ENCODE measurements around the gene HES5. TPM values are rescaled to one million over a fixed set of nuclear protein-coding genes. Genes with fewer than 3 reads are reported as not detected.

The HES5 gene
- total and polyA plus RNA-seq, 2 donors (not counting 3 experiments of a cell fraction or from before 2014, with no cell fraction given), result 0.07 TPM; not detected in 1

GRCh38 chr1:2514863-2515762 is 14.9 kb downstream of the HES5 start:
- DNase-seq (ENCODE audit: low read depth, low spot score) (no peak), FAIRE-seq (no peak)
- no peaks in the 10 kb centered on the region for H4K20me1 ChIP-seq (replicated peaks; ENCODE audit: control insufficient read depth, extremely low read depth, insufficient read depth, low read length)
- H3K9me3 ChIP-seq (replicated peaks; ENCODE audit: control insufficient read depth, insufficient read depth, low read length), result no peaks in the 10 kb centered on the region
- H3K79me2 ChIP-seq (ENCODE audit: control insufficient read depth, insufficient read depth, low read length), result no peaks in the 10 kb centered on the region
- dilution Hi-C loops (cut with MboI; ENCODE audit: extremely low pct_ligation_motif_present, low sequenced_read_pairs), result no loop called here
- H2AFZ ChIP-seq (ENCODE audit: low read depth, low read length), result no peak overlapping the region
- no peak overlapping the region for H3K4me2 ChIP-seq (ENCODE audit: insufficient read depth, low read length)
- POLR2A ChIA-PET, result no interaction called here
- no peaks in the 10 kb centered on the region for H3K9me1 ChIP-seq (replicated peaks; ENCODE audit: control insufficient read depth, extremely low read depth, insufficient read depth, low read length)
- H3K4me3 ChIP-seq (replicated peaks in 1 of 3; ENCODE audit: insufficient read depth in 1 of 3, low read depth in 1 of 3, low read length in 3 of 3), result no peak overlapping the region
- peaks cover 3 to 67% of the 10 kb centered on the region in 2 experiments for H3K36me3 ChIP-seq (ENCODE audit: control insufficient read depth in 2 of 2, extremely low read depth in 1 of 2, insufficient read depth in 2 of 2, low read length in 2 of 2)
- intact Hi-C loops (cut with micrococcal nuclease), result no loop called here
- H3K4me1 ChIP-seq (ENCODE audit: control insufficient read depth, extremely low read depth, insufficient read depth, low read length), result no peaks in the 10 kb centered on the region
- no peak overlapping the region for H3K9ac ChIP-seq (replicated peaks; ENCODE audit: extremely low read depth, insufficient read depth, low read length)
- no TSS peak for BruUV-seq (replicated peaks)
- CTCF ChIA-PET, result interaction anchor here (1.2 to 1.6 kb wide), 2 partner anchors 11 to 32 kb away, joined by 3 read pairs; partner anchors contain the start of gene PANK4
- no peak for TF ChIP-seq POLR2AphosphoS5 (IDR thresholded peaks at IDR 0.05; ENCODE audit: insufficient read depth, low read depth, low read length)
- no peak for TF ChIP-seq POLR2A (IDR thresholded peaks at IDR 0.05; ENCODE audit: low read depth, low read length)
- TF ChIP-seq FOS (IDR thresholded peaks at IDR 0.05; ENCODE audit: borderline replicate concordance, insufficient read depth, low read length), result no peak
- no peak for TF ChIP-seq MYC (IDR thresholded peaks at IDR 0.05; ENCODE audit: low read depth, low read length)
- TF ChIP-seq GATA2 (IDR thresholded peaks at IDR 0.05; ENCODE audit: insufficient read depth, insufficient read length, low read depth, low read length), result no peak
- no peak for TF ChIP-seq EZH2 (IDR thresholded peaks at IDR 0.05; ENCODE audit: borderline replicate concordance, low read depth, low read length, severe bottlenecking)
- no peak for TF ChIP-seq JUN (IDR thresholded peaks at IDR 0.05; ENCODE audit: borderline replicate concordance, insufficient read depth, insufficient read length, low read depth)
- no peak for TF ChIP-seq MAX (IDR thresholded peaks at IDR 0.05; ENCODE audit: insufficient read depth, insufficient read length)
- no peak overlapping the region for H3K27ac ChIP-seq (ENCODE audit: insufficient read depth, low read depth, low read length)
- H3K27me3 ChIP-seq (ENCODE audit: control insufficient read depth in 2 of 2, insufficient read depth in 2 of 2, low read length in 2 of 2), result no peaks in the 10 kb centered on the region

Measured in endothelial cell of umbilical vein (primary cell).